GM19395 (cell line): ENCODE results near the gene RGL2.
"Not testable (repeated sequence)": the region's sequence is repeated elsewhere in the genome, so short reads cannot be mapped to it uniquely, and the experiment has no call there.

Experiments
- ATAC-seq: cut with Tn5 transposase; IDR thresholded peaks from one replicate; pipeline ENCODE4 v1.9.1; 2021; ENCODE audit warnings: mild to moderate bottlenecking, moderate library complexity; ENCODE audit not compliant: unreplicated experiment

RGL2 gene

DNA sequence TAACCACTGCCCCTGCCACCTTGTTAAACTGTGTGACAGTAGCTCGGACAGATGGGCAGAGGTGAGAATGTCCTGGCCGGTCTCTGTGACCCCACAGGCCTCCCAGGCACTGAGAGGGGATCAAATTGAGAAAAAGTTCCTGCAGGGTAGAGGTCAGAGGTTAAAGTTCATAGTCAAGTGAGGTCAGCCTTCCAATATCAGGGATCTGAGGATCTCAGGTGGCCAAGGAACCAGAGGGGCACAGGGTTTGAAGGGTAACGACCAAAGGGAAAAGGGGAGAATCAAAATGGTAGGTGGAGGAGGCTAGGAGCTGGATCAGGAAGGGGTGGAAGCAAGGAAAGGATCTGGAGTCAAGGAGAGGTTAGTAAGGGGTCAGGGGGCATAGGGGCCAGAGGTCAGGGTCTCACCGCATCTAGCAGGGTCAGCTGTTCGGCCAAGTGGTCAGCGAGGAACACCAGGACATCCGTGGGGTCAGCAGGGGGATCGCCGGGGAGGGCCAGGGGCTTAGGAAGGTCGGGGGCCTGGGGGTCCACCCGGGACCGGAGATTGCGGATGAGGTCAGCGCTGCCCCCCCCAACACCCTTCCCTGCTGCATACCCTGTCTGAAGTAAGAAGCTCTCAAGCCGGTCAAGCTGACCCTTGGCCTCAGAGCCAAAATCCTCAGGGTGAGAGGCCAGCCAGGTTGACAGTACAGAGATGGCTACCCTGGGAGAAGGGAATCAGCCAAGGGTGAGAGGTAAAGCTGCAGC is 2.9 kb downstream of the RGL2 start:
- ATAC-seq = no peak

DNA sequence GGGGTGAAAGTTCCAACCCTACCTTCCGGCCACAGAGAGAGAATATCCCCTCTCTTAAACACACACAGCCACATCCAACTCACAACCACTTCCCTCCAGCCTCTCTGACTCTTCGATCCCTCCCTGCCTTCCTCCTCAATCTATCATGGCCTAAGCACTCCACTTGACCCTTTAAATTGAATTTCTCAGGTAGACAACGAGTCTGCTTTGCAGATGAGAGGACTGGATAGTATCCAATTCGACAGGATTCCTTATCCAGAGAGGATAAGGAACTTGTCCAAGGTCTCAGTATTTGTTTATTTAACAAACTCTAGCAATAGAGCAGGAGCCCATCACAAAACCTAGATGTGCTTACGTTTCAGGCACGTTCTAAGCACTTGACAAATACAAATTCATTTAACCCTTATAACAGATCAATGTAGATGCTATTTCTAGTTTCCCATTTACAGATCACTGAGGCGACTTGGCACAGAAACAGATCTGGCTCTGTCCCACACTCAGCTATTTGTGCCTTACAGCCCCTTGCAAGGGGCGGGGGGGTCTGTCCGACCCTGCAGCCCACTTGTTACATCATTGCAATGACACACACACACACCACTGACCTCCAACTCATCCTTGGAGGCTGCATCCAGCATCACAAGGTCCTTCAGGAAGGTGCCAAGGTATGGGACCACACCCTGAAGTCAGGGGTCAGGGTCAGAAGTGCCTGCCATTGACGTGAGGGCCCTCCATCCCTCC is 4.5 kb downstream of the RGL2 start:
- no peak for ATAC-seq

DNA sequence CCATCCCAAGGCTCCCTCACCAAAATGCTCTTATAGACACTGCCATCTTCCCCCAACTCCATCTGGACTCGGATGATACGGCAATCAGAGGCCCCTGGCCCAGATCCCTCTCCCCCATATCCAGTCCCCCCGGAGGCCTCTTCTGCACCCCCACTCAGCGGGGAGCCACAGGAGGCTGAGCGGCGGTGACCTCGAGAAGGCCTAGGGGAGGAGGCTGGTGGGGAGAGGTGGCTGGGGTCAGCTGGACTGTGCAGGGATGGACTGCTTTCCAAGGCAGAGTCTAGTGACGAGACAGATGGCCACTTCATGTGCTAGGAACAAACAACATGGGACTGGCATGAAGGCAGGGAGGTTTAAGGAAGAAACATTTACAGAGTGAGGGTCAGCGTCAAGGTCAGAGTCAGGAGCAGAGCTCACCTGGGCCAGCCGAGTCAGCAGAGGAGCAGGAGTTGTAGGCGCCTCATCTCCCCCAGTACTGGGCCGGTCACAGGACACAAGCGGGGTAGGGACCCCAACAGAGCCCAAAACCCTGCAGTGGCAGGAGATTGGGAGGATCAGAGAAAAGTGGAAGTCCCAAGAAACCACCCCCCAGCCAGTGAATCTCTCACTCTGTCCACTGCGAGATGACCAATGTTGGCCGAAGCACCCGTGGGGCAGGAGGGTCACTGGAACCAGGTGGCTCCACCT is 5.6 kb downstream of the RGL2 start:
- no peak for ATAC-seq

DNA sequence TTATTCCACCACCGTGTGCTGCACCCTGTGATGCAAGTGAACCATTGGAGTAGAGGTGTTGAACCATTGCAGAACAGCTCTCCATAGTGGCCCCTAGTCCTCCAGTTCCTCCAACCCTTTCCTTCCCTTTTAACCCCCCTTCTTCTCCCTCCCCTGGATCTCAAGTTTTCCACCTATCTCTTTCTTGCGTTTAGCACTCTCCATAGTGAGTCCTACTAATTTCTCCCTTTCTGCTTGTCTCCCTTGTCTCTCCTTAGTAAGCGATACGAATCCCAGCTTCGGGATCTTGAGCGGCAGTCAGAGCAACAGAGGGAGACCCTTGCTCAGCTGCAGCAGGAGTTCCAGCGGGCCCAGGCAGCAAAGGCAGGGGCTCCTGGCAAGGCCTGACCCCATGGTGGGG is 8.3 kb downstream of the RGL2 start:
- no peak for ATAC-seq

DNA sequence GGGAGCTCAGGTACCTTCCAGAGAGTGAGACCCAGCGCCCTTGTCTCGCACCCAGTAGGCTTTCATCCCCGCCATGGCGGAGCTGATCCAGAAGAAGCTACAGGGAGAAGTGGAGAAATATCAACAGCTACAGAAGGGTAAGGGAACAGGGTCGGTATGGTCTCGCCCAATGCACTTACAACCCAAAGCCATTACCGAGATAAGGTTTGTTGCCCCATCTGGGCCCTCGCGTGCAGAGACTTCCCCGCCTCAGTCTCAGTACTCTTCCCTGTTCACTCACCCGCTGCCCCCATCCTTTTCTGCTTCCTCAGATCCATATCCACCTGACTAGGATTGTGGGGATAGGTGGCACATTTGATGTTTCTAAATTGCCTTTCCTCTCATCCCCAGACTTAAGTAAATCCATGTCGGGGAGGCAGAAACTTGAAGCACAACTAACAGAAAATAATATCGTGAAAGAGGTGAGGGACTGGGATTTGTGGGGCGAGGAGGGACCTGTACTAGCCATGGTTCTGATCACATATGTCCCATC is 8.9 kb downstream of the RGL2 start:
- peak; percentile 26 for ATAC-seq

DNA sequence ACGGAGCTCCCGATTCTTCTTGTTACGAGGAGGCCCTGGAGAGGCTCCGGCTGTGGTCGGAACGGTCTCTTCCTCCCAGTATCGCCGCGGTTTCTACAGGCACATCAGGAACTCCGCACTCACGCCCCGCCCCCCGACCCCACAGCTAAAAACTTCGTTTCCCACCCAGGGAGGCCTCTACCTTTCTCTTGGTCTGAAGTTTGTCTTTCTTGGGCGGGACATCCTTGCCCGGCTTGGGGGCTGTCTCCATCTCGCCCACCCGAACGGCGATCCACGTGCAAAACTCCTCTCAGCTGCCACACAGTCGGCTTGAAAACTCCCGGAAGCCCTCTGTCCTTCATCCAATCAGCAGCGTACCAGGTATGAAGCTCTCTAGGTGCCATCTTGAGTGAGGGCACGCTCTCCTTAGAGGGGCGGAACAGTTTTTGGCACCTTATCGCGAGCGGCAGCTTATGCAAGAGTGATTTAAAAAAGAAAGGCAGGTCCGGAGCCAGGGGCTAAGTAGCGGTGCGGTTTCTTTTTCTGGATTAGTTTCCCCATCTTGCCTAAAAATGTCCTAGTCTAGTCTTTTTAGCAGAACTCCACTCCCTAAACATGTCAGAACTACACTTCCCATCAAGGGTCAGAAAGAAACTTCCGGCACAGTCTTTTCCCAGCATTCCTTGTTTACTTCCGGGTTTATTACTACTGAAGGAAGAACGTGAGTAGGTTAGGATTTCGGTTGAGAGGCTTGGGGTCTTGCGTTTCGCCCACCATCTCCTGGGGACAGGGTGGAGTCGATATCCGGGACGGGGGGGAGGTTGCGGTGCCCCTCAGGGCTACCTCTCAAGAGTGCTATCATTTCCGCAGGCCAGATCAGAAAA is 9.6 kb downstream of the RGL2 start, which contains the start of the genes PFDN6 and WDR46:
Gene PFDN6 (plus strand): TSS at position 681 of the 863 bp plus-strand sequence. CDS start 256 bp downstream, outside the sequence.
Gene WDR46 (minus strand): TSS at position 319 of the 863 bp plus-strand sequence. CDS start 69 bp downstream, at position 250.
- ATAC-seq = peak; percentile 88

DNA sequence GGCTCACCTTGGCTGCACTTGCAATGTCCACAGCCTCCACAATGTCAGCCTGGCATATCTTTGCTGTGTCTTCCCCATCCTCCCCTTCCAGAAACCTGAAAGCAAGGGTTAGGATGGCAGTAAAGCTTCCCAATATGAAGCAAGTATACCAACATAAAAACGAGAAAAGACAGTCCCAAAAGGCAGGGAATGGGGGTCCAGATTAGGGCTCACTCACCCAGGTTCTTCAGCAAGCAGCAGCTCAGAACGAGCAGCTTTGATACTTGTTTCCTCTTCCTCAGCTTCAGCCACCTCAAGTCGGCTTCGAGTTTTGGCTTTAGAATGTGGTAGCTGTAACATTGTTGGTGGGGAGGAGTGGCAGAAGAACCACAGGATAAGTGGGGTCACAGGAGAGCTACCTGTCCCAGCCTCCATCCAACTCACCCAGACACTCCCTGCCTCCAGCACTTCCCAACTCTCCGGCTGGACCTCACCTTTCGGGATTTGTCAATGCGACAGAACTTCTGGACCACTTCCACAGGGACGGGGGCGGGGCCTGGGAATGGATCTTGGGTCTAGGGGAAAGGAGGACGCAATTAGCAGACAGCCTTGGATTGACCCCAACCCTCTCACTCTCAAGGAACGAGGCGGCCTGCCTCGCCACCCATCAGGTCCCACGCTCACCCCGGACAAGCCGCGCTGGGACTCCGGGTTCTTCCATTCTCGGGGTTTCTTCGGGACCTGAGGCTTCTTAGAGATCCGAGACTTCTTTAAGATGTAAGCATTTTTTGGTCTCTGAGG is 10.4 kb downstream of the RGL2 start:
- ATAC-seq = no peak

DNA sequence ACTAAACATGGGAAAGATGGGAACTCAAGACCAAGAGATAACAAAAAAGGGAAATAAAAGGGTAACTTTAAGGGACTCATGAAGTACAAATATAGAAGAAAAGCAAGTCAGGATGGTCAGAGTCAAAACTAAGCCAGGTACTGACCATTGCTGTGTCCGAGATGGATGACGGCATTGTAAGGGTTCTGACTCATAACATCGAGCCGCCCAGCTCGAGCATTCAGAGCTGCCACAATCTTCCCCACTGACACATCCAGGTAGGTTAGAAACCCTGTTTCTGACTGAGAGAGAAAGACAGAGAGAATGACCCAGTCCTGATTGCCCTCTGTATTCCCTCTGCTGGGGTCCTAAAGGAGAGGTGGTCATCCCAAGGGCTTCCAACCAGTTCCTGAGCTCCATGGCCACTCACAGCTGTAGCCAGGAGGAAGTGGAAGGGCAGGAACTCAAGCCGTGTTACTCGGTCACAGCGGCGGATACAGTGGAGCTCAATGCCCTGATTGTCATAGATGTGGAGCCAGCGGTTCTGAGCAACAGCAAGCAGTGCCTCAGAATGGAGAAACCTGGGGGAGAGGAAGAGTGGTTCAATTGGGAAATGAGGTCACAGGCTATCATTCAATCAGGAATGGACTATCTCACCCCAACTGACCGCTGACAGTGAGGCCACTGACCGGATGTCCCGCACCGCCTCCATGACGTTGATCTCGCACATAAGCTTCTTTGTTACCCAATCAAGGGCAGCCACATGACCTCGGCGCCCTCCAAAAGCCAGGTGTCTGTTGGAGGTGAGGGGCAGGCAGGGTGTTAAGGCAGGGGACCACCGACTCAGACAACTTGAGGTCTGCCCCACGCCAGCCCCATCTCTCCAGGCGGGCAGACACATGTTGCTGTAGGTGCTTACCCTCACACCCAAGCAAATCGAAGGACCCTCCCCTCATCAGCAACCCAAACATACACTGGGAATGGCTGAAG is 11.5 kb downstream of the RGL2 start:
- ATAC-seq = no peak

DNA sequence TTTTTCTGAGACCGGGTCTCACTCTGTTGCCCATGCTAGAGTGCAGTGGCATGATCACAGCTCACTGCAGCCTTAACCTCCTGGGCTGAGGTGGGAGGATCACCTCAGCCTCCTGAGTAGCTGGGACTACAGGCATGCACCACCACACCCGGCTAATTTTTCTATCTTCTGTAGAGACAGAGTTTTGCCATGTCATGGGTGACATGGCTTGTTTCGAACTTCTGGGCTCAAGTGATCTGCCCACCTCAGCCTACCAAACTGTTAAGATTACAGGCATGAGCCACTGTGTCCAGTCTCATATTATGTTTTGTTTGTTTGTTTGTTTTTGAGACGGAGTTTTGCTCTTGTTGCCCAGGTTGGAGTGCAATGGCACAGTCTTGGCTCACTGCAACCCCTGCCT is 13.5 kb downstream of the RGL2 start:
- not testable (repeated sequence) for ATAC-seq

DNA sequence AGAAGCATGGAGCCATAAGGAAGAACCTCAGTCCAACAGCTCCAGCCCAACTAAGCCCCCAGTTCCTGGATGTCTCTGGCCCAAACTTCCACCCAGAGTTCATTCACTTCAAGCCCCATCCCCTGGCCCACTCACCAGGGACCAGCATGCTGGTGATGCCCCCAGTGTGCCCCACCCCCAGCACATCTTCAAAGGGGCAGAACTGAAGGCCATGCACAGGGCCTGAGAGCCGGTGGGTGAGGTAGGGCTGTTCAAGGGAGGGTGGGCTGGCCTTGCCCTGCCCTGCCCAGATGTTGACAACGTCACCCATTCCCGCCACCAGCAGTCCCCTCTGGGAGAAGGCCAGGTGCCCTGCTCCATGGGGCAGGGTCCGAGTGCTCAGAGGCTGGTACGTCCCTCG is 18.2 kb downstream of the RGL2 start:
- no peak for ATAC-seq

DNA sequence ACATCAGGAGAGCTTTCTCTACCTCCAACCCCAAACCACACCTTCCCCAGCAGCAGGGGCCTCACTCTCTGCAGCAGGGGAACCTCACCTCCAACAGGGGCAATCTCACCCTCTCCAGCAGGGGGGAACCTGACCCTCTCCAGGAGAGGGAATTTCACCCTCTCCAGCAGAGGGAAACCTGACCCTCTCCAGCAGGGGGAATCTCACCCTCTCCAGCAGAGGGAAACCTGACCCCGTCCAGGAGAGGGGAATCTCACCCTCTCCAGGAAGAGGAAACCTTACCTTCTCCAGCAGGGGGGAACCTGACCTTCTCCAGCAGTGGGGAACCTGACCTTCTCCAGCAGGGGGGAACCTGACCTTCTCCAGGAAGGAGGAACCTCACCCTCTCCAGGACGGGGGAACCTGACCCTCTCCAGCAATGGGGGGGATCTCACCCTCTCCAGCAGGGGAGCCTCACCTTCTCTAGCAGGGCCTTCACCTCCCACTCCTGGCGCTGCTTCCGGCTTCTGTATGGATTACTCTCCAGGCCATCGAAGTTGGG is 18.7 kb downstream of the RGL2 start:
- ATAC-seq = no peak

DNA sequence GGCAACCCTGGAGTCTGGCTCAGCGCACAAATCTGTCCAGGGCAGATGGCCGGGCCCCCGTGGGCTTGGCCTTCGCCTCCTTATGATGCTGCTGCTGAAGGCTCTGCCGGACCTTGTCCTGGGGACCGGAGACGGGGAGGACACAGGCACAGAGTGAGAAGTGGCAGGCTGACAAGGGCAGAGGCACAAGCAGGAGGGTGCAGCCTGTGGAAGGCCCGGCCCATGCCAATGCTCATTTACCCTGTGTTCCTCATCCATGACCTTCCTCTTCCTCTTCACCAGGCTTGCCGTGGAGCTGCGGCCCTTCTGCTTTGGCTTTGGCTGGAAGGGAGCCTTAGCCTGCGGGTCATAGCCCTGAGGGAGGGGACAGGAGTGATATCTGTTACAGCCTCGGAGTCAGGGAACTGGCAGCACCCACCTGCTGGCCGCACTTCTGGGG is 19.5 kb downstream of the RGL2 start:
- no peak for ATAC-seq

DNA sequence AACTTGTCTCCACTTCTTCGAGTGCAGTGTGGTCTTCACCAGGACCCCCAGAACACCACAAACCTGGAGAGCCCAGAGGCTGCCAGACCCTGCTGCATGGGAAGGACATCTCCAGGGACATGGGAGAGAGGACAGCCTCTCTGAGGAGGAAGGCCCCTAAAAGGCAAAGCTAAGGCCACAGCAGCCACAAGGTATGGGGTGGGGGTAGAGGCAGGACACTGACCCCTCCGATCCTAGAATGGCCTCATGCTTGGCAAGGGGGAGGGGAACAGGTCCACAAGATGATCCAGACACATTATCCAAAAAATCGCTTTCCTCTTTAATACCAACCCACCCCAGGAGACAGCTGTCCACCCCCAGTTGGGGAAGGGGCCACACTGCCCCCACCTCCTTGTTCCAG is 19.9 kb downstream of the RGL2 start:
- ATAC-seq = no peak

DNA sequence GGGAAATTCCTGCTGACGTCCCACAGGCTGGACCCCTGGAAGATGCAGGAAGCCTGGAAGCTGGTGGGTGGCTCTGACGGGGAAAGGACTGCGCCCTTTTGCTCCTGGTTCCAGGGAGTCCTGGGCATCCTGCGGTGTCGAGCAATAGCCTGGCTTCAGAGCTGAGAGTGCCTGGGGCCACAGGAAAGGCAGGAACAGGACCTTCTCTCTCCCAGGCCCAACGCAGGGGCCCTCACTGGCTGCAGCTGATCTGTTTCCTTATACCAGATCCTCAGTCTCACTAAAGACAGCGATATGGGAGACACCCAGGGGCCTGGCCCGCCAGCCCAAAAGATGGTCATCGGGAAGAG is 20.4 kb downstream of the RGL2 start:
- ATAC-seq = no peak

DNA sequence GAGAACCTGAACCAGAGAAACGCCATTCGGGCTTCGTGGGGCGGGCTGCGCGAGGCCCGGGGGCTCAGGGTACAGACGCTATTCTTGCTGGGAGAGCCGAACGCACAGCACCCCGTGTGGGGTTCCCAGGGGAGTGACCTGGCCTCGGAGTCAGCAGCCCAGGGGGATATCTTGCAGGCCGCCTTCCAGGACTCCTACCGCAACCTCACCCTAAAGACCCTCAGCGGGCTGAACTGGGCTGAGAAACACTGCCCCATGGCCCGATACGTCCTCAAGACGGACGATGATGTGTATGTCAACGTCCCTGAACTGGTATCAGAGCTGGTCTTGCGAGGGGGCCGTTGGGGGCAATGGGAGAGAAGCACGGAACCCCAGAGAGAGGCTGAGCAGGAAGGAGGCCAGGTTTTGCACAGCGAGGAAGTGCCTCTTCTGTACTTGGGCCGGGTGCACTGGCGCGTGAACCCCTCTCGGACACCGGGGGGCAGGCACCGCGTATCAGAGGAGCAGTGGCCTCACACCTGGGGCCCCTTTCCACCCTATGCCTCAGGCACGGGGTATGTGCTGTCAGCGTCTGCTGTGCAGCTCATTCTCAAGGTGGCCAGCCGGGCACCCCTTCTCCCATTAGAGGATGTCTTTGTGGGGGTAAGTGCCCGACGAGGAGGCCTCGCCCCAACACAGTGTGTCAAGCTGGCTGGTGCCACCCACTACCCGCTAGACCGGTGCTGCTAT is 20.9 kb downstream of the RGL2 start:
- no peak for ATAC-seq

DNA sequence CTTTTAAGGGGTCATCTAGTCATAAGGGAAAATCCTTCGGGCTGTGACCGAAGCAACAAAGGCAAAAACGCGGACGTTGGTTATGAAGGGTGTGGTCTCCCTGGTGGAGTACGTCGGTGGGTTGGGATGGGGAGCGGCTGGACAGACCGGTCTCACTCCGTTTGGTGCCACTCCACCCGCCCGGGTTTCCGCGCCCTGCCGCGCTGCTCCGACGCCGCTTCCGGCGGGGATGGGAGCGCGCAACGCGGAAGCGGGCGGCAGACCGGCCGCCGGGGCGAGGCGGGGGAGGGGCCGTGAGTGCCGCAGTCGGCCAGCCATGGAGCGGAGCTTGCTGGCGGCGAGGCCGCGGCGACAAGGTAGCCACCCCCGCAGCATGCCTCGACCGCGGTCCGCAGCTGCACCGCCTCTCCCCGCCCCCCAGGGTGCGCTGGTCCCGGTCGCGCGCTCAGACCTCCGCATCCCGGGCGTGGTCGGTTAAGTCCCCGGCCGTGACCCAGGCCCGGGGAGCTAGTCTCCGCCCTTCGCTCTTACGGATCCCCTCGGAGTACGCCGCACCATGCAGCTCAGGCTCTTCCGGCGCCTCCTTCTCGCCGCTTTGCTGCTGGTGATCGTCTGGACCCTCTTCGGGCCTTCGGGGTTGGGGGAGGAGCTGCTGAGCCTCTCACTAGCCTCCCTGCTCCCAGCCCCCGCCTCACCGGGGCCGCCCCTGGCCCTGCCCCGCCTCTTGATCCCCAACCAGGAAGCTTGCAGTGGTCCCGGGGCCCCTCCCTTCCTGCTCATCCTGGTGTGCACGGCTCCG is 21.7 kb downstream of the RGL2 start, which contains the start of gene B3GALT4:
Gene B3GALT4 (plus strand): TSS at position 260 of the 799 bp plus-strand sequence. CDS start 297 bp downstream, at position 557.
- peak; percentile 58 for ATAC-seq

DNA sequence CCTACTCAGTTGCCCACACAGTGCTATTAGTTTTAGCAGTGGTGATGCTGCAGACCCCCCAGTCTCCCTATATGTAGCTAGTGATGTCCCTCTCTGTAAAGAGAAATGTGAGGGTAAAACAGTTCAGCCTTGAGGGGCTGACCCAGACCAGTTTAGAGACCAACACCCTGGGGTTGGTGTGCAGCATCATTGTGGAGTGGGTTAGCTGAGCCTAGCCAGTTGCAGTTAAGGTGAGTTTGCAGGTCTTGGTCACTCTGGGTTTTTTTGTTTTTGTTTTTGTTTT is 22.2 kb downstream of the RGL2 start:
- ATAC-seq = no peak
